DLD1 (cell line): Measurements from ENCODE around the gene BNIP5.

ENCODE experiments used
- in situ Hi-C: cut with HindIII; loops from 2 replicates; pipeline ENCODE4 v1.10.0; 2017; ENCODE audit warnings: low sequenced_read_pairs

BNIP5 gene

GRCh38 chr6:36301085-36301658 is 35.5 kb downstream of the BNIP5 start:
- in situ Hi-C loops: no loop called here

- in situ Hi-C loops: loop anchor here (25.0 kb wide), 1 partner anchor 89 kb away; the partner anchor contains the start of gene ETV7
Observed at GRCh38 chr6:36298027-36298426, 38.7 kb downstream of the BNIP5 start.

- in situ Hi-C loops: loop anchor here (25.0 kb wide), 1 partner anchor 90 kb away; the partner anchor contains the start of gene ETV7
Observed at GRCh38 chr6:36297511-36297910, 39.2 kb downstream of the BNIP5 start.

- in situ Hi-C loops: loop anchor here (25.0 kb wide), 1 partner anchor 90 kb away; the partner anchor contains the start of gene ETV7
Observed at GRCh38 chr6:36297051-36297450, 39.6 kb downstream of the BNIP5 start.

- in situ Hi-C loops: loop anchor here (25.0 kb wide), 1 partner anchor 91 kb away; the partner anchor contains the start of gene ETV7
Observed at GRCh38 chr6:36296240-36296639, 40.4 kb downstream of the BNIP5 start.

- in situ Hi-C loops: loop anchor here (25.0 kb wide), 1 partner anchor 95 kb away; the partner anchor contains the start of gene ETV7
Observed at GRCh38 chr6:36292170-36292569, 44.5 kb downstream of the BNIP5 start.

GRCh38 chr6:36290668-36291620 is 45.7 kb downstream of the BNIP5 start:
- in situ Hi-C loops: loop anchor here (25.0 kb wide), 1 partner anchor 96 kb away; the partner anchor contains the start of gene ETV7

GRCh38 chr6:36289281-36289878 is 47.3 kb downstream of the BNIP5 start:
- in situ Hi-C loops: loop anchor here (25.0 kb wide), 1 partner anchor 98 kb away; the partner anchor contains the start of gene ETV7

GRCh38 chr6:36286858-36287257 is 49.8 kb downstream of the BNIP5 start:
- in situ Hi-C loops: loop anchor here (25.0 kb wide), 1 partner anchor 100 kb away; the partner anchor contains the start of gene ETV7

GRCh38 chr6:36285797-36286196 is 50.9 kb downstream of the BNIP5 start:
- in situ Hi-C loops: loop anchor here (25.0 kb wide), 1 partner anchor 102 kb away; the partner anchor contains the start of gene ETV7

GRCh38 chr6:36285187-36285671 is 51.5 kb downstream of the BNIP5 start:
- in situ Hi-C loops: loop anchor here (25.0 kb wide), 1 partner anchor 102 kb away; the partner anchor contains the start of gene ETV7

- in situ Hi-C loops: loop anchor here (25.0 kb wide), 1 partner anchor 103 kb away; the partner anchor contains the start of gene ETV7
Observed at GRCh38 chr6:36284359-36284758, 52.3 kb downstream of the BNIP5 start.

- in situ Hi-C loops: loop anchor here (25.0 kb wide), 1 partner anchor 104 kb away; the partner anchor contains the start of gene ETV7
Observed at GRCh38 chr6:36283608-36284007, 53.1 kb downstream of the BNIP5 start.

GRCh38 chr6:36280983-36281382 is 55.7 kb downstream of the BNIP5 start:
- in situ Hi-C loops: loop anchor here (25.0 kb wide), 1 partner anchor 106 kb away; the partner anchor contains the start of gene ETV7

- in situ Hi-C loops: loop anchor here (25.0 kb wide), 1 partner anchor 107 kb away; the partner anchor contains the start of gene ETV7
Observed at GRCh38 chr6:36280467-36280866, 56.2 kb downstream of the BNIP5 start.

- in situ Hi-C loops: loop anchor here (25.0 kb wide), 1 partner anchor 109 kb away; the partner anchor contains the start of gene ETV7
Observed at GRCh38 chr6:36277946-36278470, 58.7 kb downstream of the BNIP5 start.

- in situ Hi-C loops: loop anchor here (25.0 kb wide), 1 partner anchor 110 kb away; the partner anchor contains the start of gene ETV7
Observed at GRCh38 chr6:36276581-36277536, 59.8 kb downstream of the BNIP5 start.

- in situ Hi-C loops: no loop called here
Observed at GRCh38 chr6:36273802-36274514, 62.7 kb downstream of the BNIP5 start.
